ENCODE data around the gene GPX3.

The GPX3 gene

DNA sequence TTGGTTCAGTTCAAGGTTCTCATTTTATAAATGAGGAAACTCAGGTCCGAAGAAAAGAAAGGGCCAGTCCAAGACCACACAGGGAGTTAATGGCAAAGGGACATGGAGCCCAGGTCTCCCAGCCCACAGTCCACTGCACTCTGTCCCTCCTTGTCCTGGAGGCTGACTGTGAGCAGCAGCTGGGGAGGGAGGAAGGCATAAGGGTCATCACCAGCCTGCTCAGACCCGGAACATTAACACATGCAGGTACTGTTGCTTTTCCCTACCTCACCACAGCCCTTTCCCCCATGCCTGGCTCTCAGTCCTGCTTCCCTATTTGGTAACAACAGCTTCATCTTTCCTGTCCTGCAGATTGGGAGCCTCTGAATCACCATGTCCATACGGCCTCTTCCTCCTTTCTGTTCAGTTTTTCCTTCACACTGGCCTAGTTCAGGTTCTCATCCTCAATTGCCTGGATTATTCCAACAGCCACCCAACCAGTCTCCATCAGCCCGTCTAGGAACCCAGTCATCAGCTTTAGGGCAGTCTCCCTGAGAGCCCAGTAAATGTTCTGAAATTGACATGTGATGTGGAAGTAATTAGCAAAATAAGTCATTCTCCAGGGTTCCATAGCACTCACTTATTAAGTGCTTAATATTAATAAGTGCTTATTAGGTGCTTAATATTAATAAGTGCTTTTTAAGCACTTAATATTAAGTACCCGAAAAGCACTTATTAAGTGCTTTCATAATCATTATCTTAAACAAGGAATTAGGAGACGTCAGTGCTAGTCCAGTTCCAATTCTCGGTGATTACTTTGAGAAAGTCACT lies 4.3 kb downstream of the GPX3 start:
- DNase-seq (ENCODE audit: low read depth) = no peak
- in situ Hi-C loops (cut with HindIII; ENCODE audit: low sequenced_read_pairs) = no loop called here
- TF ChIP-seq, protein P1, sequence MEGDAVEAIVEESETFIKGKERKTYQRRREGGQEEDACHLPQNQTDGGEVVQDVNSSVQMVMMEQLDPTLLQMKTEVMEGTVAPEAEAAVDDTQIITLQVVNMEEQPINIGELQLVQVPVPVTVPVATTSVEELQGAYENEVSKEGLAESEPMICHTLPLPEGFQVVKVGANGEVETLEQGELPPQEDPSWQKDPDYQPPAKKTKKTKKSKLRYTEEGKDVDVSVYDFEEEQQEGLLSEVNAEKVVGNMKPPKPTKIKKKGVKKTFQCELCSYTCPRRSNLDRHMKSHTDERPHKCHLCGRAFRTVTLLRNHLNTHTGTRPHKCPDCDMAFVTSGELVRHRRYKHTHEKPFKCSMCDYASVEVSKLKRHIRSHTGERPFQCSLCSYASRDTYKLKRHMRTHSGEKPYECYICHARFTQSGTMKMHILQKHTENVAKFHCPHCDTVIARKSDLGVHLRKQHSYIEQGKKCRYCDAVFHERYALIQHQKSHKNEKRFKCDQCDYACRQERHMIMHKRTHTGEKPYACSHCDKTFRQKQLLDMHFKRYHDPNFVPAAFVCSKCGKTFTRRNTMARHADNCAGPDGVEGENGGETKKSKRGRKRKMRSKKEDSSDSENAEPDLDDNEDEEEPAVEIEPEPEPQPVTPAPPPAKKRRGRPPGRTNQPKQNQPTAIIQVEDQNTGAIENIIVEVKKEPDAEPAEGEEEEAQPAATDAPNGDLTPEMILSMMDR (IDR thresholded peaks at IDR 0.05; ENCODE audit: low read depth, low read length, missing control alignments) = no peak
- H3K4me3 ChIP-seq (ENCODE audit: low read depth, low read length) = no peak overlapping the region

DNA sequence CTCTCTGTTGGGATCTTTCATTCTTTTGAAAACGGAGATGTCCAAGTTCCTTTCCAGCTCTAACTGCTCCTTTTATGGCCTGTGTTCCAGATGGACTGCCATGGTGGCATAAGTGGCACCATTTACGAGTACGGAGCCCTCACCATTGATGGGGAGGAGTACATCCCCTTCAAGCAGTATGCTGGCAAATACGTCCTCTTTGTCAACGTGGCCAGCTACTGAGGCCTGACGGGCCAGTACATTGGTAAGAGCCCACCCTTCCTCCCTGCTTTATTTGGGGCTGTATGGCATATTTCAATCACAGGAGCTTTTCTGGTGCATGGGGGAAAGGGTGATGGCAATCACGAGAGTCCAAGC lies 4.8 kb downstream of the GPX3 start:
- TF ChIP-seq, protein P1 (IDR thresholded peaks at IDR 0.05; ENCODE audit: low read depth, low read length, missing control alignments) = no peak
- in situ Hi-C loops (cut with HindIII; ENCODE audit: low sequenced_read_pairs) = no loop called here
- no peak for DNase-seq (ENCODE audit: low read depth)
- no peak overlapping the region for H3K4me3 ChIP-seq (ENCODE audit: low read depth, low read length)

DNA sequence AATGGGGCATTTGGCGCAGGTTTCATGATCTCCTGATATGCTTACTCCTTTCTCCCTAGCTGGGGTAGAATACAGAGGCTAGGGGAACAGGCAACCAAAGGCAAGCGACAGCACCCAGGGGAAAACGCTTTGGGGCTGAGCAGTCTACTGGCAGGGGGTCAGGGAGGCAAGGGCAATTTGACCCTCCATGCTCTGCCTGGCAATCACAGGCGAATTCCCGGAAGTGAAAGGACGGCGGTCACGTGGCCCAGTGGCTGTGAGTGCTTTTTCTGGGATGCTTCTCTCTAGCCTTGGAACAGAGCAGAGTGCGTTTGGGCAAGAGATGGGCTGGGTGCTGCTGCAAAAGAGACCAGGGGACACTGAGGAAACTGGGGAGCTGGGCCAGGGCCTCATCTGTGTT lies 5.7 kb downstream of the GPX3 start:
- TF ChIP-seq, protein P1 (IDR thresholded peaks at IDR 0.05; ENCODE audit: low read depth, low read length, missing control alignments) = no peak
- H3K4me3 ChIP-seq (ENCODE audit: low read depth, low read length) = no peak overlapping the region
- in situ Hi-C loops (cut with HindIII; ENCODE audit: low sequenced_read_pairs) = no loop called here
- no peak for DNase-seq (ENCODE audit: low read depth)

DNA sequence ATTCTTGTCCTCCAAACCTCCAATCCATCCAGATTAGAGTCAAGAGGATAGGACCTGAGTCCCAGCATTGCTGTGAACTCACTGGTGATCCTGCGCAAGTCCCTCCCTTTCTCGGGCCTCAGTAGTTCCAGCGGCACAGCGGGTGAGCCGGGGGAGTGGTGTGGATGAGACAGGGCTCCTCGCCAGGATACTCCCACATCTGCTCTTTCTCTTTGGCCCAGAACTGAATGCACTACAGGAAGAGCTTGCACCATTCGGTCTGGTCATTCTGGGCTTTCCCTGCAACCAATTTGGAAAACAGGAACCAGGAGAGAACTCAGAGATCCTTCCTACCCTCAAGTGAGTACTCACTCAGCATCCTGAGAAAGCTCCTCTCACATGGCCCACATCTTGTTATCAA lies 6.3 kb downstream of the GPX3 start:
- TF ChIP-seq, protein P1 (IDR thresholded peaks at IDR 0.05; ENCODE audit: low read depth, low read length, missing control alignments) = no peak
- in situ Hi-C loops (cut with HindIII; ENCODE audit: low sequenced_read_pairs) = no loop called here
- no peak overlapping the region for H3K4me3 ChIP-seq (ENCODE audit: low read depth, low read length)
- DNase-seq (ENCODE audit: low read depth) = no peak

DNA sequence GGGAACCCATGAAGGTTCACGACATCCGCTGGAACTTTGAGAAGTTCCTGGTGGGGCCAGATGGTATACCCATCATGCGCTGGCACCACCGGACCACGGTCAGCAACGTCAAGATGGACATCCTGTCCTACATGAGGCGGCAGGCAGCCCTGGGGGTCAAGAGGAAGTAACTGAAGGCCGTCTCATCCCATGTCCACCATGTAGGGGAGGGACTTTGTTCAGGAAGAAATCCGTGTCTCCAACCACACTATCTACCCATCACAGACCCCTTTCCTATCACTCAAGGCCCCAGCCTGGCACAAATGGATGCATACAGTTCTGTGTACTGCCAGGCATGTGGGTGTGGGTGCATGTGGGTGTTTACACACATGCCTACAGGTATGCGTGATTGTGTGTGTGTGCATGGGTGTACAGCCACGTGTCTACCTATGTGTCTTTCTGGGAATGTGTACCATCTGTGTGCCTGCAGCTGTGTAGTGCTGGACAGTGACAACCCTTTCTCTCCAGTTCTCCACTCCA lies 7.6 kb downstream of the GPX3 start:
- no peak for DNase-seq (ENCODE audit: low read depth)
- H3K4me3 ChIP-seq (ENCODE audit: low read depth, low read length) = no peak overlapping the region
- TF ChIP-seq, protein P1 (IDR thresholded peaks at IDR 0.05; ENCODE audit: low read depth, low read length, missing control alignments) = no peak
- in situ Hi-C loops (cut with HindIII; ENCODE audit: low sequenced_read_pairs) = no loop called here

DNA sequence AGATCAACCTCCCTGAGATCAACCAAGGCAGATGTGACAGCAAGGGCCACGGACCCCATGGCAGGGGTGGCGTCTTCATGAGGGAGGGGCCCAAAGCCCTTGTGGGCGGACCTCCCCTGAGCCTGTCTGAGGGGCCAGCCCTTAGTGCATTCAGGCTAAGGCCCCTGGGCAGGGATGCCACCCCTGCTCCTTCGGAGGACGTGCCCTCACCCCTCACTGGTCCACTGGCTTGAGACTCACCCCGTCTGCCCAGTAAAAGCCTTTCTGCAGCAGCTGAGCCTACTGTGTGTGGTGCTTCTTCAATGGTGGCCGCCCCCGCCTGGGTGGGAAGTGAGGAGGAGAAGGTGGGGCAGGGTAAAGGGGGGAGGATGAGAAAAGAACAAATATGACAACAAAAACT lies 8.3 kb downstream of the GPX3 start:
- H3K4me3 ChIP-seq (ENCODE audit: low read depth, low read length) = no peak overlapping the region
- DNase-seq (ENCODE audit: low read depth) = no peak
- TF ChIP-seq, protein P1 (IDR thresholded peaks at IDR 0.05; ENCODE audit: low read depth, low read length, missing control alignments) = no peak
- in situ Hi-C loops (cut with HindIII; ENCODE audit: low sequenced_read_pairs) = no loop called here

Measured in astrocyte of the cerebellum (primary cell).